Right lobe of liver (tissue), 4 donors: ENCODE measurements around the gene BRCC3.
"Not testable (repeated sequence)": the region's sequence is repeated elsewhere in the genome, so short reads cannot be mapped to it uniquely, and the experiment has no call there.

Source experiments
- CTCF ChIP-seq, 4 donors: fragments of 200-600 bp in 3 of 4; fragments of 450-650 bp in 1 of 4; IDR thresholded peaks; one replicate each; pipeline versions ENCODE4 v1.5.1 to v1.8.0; 2016 to 2022; ENCODE audit warnings: antibody characterized with exemption in 4 of 4, mild to moderate bottlenecking in 2 of 4
- POLR2A ChIP-seq: fragments of 450-650 bp; IDR thresholded peaks from one replicate; pipeline ENCODE4 v1.6.1; 2017; ENCODE audit warnings: antibody characterized with exemption, mild to moderate bottlenecking
- donor health status: DM: no; HTN: no; CAD: no.
- donor health status: DM: no; HTN: no; CAD: no.
- donor health status: DM: no; HTN: yes; CAD: no.

GRCh38 chrX:155147612-155148011 lies 76.3 kb downstream of the BRCC3 start:
- TF ChIP-seq POLR2A; CTCF (IDR thresholded peaks at IDR 0.05): not testable (repeated sequence)
